Measurements from ENCODE around the gene KRTAP4-16.
"Not testable (repeated sequence)": the region's sequence is repeated elsewhere in the genome, so short reads cannot be mapped to it uniquely, and the experiment has no call there.

GRCh38 chr17:41108728-41109386, 6.8 kb upstream of the KRTAP4-16 start:
- not testable (repeated sequence) for TF ChIP-seq POLR2AphosphoS5 (IDR thresholded peaks at IDR 0.05; ENCODE audit: low read depth, low read length); POLR2A (IDR thresholded peaks at IDR 0.05; ENCODE audit: low read depth, low read length); TAF1 (IDR thresholded peaks at IDR 0.05; ENCODE audit: borderline replicate concordance, low read depth, low read length)

All from GM12892 (cell line).